GM18519 (cell line): ENCODE measurements around the gene ERCC3.
"Not testable (repeated sequence)": the region's sequence is repeated elsewhere in the genome, so short reads cannot be mapped to it uniquely, and the experiment has no call there.

Experiments used
- ATAC-seq: cut with Tn5 transposase; IDR thresholded peaks from one replicate; pipeline ENCODE4 v1.9.1; 2021; ENCODE audit warnings: mild to moderate bottlenecking, moderate library complexity; ENCODE audit not compliant: unreplicated experiment, low FRiP score

ERCC3 gene

DNA sequence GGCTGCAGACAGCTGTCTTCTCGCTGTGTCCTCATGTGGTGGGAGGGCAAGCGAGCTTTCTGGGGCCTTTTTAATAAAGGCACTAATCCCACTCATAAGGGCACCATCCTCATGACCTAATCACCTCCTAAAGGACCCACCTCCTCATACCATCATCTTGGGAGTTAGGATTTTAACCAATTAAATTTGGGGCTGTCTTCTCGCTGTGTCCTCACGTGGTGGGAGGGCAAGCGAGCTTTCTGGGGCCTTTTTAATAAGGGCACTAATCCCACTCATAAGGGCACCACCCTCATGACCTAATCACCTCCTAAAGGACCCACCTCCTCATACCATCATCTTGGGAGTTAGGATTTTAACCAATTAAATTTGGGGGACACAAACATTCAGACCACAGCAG lies 66.7 kb downstream of the ERCC3 start:
- not testable (repeated sequence) for ATAC-seq

DNA sequence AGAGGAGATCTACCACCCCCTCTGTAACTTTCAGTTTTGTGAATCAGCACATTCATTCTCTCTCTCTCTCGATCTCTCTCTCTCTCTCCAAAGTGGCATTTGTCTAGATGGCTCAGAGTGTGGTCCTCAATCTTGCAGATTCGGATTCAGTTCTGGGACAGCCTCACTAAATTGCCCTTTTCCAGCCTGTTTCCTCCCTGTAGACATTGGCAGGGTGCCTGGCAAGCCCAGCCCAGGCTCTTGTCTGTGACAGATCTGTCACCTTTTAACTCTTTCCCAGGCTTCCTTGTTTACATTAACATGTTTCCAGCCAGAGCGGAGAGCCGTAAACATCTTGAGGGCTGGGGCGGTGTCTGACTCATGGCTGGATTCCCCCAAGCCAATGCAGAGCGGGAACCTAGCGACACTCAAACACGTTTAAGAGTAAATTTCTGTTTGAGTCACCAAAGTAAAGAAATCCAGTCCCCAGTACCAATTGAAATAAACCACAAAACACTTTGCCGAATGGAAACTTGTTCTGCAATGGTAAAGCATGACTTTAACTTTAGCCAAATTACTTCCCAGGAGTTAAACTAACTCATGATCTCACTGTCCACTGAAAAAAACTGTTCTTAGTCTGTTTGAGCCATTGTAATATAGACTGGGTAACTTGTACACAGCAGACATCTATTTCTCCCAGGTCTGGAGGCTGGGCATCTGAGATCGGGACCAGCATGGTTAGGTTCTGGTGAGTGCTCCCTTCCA lies 67.3 kb downstream of the ERCC3 start:
- peak; percentile 77 for ATAC-seq

DNA sequence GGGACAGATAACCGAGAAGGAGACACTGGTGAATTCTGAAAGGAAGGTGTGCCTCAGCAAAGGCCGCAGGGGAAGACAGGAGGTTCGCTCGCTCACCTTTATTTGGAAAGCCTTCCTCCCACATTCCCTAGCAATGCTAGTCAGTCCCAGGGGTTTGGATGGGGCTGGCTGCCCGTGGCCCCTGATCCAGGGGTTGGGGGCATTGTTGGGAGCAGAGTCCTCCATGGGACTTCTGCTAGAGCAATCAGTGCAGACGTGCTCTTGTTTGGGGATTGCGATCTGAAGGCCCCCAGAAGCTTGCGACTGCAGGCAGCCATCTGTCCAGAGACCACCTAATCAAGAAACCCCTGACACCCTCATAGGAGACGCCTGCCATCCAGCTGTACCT lies 67.8 kb downstream of the ERCC3 start:
- ATAC-seq, result no peak

DNA sequence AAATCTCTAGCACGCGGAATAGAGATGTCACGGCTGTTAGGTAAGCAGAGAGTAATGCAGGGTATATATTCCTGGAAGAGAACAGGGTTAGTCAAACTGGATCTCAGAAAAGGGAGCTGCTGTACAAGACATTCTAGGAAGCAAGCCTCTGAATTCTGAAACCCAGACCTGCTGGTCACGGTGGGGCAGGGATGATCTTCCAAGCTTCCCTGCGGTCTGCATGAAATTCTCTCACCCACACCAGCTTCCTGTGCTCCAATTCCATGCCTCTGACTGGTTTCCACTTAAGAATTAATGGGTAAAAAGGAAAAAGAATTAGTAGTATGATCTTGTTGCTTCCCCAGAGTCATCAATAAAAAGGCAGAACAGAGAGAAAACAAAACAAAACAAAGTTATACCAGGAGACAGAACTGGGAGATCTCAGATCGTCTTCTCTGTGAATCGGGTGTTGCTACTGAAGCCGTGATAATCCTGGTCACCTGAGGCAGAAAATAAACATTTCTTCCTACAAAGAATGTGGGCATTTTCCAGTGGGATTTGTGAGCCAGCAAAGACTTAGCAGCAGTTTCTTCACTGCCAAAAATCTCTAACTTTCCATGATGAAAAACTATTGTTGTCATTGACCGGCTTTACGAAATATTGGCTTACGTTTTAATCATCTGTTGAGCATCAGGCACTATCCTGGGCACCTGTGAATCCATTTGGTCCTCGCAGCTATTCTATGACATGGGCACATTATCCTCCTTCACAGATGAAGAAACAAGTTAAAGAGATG lies 68.6 kb downstream of the ERCC3 start:
- no peak for ATAC-seq

DNA sequence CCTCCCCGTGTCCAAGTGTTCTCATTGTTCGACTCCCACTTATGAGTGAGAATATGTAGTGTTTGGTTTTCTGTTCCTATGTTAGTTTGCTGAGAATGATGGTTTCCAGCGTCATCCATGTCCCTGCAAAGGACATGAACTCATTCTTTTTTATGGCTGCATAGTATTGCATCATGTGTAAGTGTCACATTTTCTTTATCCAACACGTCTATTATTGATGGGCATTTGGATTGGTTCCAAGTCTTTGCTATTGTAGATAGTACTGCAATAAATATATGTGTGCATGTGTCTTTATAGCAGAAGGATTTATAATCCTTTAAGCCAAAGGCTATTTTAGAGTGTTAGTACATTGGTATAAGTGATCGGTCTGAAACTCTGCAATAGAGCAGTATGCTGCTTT lies 69.8 kb downstream of the ERCC3 start:
- not testable (repeated sequence) for ATAC-seq

DNA sequence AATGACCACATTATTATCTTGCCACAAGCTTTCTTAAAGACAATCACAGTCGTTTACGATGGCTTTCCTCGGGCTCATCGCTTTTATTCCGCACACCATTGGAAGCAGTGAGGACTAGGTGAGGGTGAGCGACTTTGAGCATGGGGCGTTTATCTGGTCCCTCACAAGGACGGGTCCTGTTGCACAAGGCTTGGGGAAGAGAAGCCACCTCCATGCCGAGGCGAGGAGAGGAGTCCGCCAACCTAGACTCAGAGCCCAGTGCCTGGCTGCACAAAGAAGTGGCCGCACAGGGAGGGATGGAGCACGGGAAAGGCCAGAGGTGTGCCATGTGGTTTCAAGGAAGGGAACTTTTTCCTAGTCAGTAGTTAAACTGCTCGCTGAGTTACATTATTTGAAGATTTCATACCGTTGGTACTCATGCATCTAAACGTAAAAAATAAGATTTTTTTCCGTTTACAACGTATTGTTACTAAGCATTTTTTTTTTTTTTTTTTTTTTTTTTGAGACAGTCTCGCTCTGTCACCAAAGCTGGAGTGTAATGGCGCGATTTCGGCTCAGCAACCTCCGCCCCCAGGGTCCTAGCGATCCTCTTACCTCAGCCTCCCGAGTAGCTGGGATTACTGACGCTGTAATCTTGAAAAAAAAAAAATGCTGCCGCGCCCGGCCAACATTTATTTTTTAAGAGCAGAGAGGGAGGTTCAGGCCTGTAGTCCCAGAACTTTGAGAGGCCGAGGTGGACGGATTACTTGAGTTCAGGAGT lies 73.0 kb downstream of the ERCC3 start:
- no peak for ATAC-seq

DNA sequence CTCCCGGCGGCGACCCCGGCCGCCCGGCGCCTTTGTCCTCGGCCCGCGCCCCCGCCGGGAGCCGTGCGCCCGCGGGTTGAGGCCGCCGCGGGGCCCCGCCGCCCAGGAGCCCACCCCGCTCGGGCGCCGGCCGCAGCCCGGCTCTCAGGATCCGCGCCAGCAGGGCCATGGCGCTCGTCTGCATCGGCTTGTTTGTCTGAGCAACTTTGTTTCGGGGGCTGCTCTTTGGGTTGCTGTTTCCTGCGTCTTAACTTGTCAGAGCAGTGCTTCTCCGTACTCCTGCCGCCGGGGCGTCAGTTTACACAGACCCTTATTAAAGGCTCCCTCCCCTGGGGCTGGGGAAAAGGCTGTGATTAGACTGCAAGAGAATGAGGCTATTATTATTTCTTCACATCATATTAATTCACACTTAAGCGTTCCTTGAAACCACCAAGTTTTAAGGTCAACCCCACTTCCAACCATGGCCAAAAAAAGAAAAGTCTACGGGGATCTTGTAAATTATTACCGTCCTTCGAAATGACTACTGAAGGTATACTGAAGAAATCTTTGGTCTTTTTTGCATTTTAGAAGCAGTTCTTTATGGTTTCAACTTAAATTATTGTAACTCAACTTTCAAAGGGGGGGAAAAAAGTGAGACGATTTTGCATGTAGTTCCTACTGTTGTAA lies 73.7 kb downstream of the ERCC3 start, which contains the start of gene CYP27C1:
CYP27C1 (minus strand) TSS at position 198 of the 666 bp plus-strand sequence; CDS start at position 169, 29 bp downstream.
- no peak for ATAC-seq

DNA sequence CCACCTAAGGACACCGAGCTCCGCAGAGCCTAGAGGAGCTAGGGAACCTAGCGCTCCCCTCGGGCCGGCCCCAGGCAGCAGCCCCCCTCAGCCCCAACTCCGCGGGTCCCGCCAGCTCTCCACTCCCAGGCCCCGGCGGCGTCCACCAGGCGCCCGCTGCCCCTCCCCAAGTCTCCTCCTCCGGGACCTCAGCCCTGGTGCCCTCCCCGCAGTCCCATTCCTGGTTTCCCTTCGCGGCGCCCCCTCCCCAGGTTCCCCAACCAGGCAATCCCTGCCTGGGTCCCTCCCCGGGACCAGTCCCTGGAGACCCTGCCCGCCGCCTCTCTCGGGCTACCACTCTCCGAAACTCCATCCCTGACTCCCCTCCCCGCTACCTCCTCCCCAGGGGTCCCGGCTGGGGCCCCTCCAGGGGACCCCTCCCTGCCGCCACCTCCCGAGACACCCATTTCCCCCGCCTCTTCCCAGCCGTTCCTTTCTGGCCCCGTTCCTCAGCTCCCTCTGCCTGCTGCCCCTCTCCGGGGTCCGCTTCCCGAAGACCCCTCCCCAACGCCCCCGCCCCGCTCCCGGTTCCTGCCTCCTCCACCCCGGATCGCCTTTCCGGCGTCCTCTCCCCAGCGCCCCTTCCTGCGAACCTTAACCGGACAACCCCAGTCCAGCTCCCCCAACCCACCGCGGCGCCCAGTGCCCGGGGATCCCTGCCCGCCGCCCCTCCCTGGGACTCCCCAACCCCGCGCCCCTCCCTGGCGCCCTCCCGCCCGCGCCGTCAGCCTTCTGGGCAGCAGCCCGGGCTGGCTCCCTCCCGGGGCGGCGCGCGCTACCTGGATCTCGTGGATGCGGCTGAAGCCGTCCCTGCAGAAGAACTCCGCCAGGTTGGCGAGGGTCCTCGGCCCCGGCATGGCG lies 74.5 kb downstream of the ERCC3 start:
- no peak for ATAC-seq

DNA sequence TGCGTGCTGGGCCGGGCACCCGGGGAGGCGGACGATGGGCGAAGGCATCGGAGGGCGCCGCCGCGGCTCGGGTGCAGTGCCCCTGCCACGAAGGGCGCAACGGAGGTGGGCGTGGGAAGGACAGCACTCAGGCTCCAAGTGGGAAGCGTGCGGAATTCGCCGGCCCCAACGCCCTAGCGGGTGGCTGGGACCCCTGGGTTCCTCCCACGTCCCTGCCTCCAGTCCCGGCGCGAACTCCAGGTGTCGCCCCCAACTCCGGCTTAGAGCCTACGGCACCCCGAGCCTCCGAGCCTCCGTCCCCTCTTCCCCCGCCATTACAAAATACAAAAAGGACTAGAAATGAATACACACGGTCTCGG lies 75.2 kb downstream of the ERCC3 start:
- no peak for ATAC-seq

DNA sequence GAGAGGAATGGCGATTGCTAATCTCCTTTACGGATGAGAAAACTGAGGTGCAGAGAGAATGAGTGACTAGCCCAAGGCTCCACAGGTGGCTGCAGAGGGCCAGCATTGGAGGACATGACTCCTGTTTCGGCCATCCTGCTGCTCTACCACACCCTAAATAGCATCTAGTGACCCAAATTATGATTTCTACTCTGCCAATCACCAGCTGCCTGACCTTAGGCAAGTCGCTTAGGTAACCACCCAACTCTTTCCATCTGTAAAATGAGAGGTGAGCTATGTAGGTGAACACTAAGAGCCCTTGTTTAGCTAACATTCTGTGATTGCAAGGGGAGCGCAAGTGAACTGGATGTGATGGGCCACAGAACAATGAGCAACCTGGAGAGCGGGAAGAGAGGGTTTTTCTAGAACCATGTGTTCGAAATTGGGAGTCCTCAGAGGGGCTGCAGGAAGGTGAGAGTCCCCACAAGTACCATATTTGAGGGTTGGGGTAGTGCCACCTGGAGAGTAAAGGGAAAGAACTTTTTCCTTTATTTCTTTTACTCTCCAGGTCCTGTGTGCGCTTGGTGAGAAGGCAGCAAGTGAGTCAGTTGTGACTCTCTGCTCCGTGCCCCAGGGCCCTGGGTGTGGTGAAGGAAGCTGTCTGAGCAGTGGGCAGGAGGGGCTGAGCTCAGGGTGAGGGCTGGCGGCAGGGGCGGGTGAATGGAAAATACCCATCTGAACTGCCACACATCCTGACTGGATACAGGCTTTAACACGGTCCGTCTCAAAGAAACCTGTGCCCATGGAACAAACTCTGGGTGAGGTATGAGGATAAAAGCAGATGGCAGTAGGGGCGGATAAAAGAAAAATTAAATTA lies 76.2 kb downstream of the ERCC3 start:
- ATAC-seq, result no peak

DNA sequence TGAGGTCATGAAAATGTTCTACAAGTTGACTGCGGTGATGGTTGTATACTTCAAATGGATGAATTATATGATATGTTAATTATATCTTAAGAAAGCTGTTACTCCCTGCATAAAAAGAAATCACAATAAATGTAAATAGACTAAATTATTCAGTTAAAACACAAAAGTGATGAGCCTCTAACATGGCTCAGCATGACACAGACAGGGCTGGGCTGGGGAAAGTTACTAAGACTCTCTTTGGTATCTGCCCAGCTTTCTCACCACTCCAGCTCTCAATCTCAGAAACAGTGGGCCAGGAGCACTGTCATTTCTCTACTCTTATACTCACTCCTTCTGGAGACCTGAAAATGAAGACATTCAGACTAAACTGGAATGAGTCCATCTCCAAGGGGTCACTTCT lies 77.4 kb downstream of the ERCC3 start:
- no peak for ATAC-seq

DNA sequence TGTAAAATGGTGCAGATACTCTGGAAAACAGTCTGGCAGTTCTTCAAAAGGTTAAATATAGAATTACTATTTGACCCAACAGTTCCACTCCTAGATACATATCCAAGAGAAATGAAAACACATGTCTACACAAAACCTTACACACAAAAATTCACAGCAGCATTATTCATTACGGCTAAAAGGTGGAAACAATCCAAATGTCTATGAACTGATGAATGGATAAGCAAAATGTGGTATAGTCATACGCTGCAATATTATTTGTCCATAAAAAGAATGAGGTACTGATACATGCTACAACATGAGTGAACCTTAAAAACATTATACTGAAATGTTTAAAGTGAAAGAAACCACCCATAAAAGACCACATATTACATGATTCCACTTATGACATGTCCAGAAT lies 77.8 kb downstream of the ERCC3 start:
- no peak for ATAC-seq

DNA sequence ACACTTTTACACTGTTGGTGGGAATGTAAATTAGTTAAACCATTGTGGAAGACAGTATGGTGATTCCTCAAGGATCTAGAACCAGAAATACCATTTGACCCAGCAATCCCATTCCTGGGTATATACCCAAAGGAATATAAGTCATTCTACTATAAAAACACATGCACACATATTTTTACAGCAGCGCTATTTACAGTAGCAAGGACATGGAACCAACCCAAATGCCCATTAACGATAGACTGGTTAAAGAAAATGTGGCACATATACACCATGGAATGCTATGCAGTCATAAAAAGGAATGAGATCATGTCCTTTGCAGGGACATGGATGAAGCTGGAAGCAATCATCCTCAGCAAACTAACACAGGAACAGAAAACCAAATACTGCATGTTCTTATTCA lies 79.7 kb downstream of the ERCC3 start:
- not testable (repeated sequence) for ATAC-seq

DNA sequence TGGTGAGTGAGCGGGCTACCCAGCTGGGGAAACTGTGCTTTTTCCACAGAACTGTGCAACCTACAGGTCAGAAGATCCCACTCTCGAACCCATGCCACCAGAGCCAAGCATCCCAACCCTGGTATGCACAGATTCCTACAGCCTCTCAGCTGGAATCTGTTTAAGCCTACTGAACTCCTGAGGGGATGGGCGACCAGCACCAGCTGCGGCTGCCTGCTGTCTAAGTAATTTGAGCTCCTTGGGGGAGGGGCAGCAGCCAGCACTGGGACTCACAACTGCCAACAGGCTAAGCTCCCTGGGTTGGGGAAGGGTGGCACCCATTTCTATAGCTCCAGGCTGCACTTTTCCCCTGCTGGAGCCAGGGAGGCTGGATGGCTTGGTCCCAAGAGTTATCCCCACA lies 85.6 kb downstream of the ERCC3 start:
- ATAC-seq, result no peak
